ENCODE results near the gene PTPRF. TPM values are rescaled to one million over a fixed set of nuclear protein-coding genes. Genes with fewer than 3 reads are reported as not detected.

The PTPRF gene
- total and polyA plus RNA-seq, 3 donors from 2014 or later: 43.1 to 51.0 (median 45.4) TPM

DNA sequence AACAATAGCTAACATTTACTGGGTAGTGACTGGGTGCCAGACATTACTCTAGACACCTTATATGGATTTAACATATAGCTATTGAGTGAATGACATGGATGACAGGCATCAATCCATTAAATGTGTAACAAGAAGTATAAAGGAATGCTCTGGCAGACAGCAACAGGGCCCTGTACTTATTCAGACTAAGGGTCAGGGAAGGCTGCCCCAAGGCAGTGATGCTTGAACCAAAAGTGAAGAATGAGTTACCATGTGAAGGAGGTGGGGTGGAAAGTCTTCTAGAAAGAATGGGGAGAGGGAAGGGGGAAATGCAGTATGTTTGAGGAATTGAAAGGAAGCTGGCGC, 8.3 kb upstream of the PTPRF start:
- H3K4me3 ChIP-seq: no peak overlapping the region
- H3K4me1 ChIP-seq: peaks cover 4% of the 10 kb centered on the region
- DNase-seq: no peak
- TF ChIP-seq, protein P1, sequence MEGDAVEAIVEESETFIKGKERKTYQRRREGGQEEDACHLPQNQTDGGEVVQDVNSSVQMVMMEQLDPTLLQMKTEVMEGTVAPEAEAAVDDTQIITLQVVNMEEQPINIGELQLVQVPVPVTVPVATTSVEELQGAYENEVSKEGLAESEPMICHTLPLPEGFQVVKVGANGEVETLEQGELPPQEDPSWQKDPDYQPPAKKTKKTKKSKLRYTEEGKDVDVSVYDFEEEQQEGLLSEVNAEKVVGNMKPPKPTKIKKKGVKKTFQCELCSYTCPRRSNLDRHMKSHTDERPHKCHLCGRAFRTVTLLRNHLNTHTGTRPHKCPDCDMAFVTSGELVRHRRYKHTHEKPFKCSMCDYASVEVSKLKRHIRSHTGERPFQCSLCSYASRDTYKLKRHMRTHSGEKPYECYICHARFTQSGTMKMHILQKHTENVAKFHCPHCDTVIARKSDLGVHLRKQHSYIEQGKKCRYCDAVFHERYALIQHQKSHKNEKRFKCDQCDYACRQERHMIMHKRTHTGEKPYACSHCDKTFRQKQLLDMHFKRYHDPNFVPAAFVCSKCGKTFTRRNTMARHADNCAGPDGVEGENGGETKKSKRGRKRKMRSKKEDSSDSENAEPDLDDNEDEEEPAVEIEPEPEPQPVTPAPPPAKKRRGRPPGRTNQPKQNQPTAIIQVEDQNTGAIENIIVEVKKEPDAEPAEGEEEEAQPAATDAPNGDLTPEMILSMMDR (IDR thresholded peaks at IDR 0.05): no peak
- no peak for TF ChIP-seq POLR2A (IDR thresholded peaks at IDR 0.05)
- no peaks in the 10 kb centered on the region for H3K27me3 ChIP-seq
- WGBS, 2 donors: 92 to 93% methylated on average over 1 of the region's 1 CpG
- no peak overlapping the region for H3K27ac ChIP-seq
- intact Hi-C loops (cut with DNase I; ENCODE audit: low total_unique reads): no loop called here
- no peaks in the 10 kb centered on the region for H3K36me3 ChIP-seq (ENCODE audit: low read depth, missing control alignments)
- H3K9me3 ChIP-seq: no peaks in the 10 kb centered on the region

DNA sequence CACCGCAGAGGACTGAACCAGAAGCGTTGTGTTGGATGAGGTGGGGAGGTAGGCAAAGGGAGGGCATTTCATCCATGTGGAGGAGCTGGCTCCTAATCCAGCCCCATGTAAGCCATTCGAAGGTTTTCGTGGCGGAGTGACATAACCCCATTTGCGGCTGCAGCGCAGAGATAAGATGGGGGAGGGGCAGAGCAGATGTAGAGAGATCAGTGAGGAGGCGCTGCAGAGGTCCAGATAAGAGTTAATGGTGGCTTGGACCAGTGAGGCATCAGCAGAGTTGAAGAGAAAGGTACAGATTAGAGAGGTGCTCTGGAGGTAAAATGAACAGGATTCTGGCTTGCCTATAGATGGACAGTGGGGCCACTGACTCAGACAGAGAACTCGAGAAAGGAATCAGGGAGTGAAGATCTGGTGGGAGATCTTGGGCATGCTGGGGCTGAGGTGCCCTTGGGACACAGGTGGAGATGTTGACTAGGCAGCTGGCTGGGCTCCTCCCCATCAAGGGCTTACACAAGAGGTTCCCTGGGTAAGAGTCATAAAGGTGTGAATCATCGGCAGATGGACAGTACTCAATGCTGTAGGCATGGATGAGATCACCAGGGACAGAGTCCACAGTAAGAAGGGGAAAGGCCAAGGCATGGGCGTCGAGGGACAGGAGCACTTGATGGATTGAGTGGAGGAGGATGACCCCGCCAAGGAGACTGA, 7.8 kb upstream of the PTPRF start:
- 73 to 75% methylated on average over 13 of the region's 13 CpGs for WGBS, 2 donors
- intact Hi-C loops (cut with DNase I; ENCODE audit: low total_unique reads): no loop called here
- H3K36me3 ChIP-seq (ENCODE audit: low read depth, missing control alignments): no peaks in the 10 kb centered on the region
- H3K27me3 ChIP-seq: no peaks in the 10 kb centered on the region
- H3K4me1 ChIP-seq: peaks cover 4% of the 10 kb centered on the region
- H3K4me3 ChIP-seq: no peak overlapping the region
- H3K9me3 ChIP-seq: no peaks in the 10 kb centered on the region
- TF ChIP-seq, protein P1 (IDR thresholded peaks at IDR 0.05): no peak
- TF ChIP-seq POLR2A (IDR thresholded peaks at IDR 0.05): no peak
- H3K27ac ChIP-seq: no peak overlapping the region
- DNase-seq: no peak

DNA sequence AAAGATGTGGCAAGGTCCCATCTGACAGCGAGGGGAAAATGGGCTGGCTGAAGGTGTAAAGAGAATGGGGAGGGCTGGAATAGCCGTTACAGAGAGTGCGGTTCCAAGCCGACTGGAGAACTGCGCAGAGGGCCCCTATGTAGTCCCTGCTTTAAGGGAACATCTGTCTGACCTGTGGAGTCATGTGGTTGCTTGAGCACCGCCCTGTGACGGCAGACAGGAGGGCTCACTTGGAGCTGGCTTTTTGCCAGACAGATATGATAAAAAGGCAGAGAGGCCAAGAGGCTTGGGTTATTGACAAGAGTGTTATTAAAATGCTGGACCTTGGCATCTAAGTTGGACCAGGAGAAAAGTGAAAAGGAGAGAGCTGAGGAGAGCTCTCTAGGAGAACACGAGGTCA, 5.9 kb upstream of the PTPRF start:
- intact Hi-C loops (cut with DNase I; ENCODE audit: low total_unique reads): no loop called here
- DNase-seq: no peak

DNA sequence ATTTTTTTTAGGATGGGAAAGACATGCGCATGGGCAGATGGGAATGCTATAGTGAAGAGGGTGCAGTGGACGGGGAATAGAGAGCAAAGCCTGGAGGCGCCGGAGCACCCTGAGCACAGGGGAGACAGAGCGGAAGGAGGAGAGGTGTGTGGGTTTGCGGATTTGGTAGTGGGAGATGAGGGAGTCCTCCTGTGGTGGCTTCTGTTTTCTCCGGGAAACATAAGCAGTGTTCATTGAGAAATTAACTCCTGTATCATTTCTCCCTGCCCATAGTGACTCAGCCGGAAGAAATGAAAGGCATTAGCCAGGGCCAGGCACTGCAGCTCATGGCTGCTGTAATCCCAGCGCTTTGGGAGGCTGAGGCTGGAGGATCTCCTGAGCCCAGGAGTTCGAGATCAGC, 4.7 kb upstream of the PTPRF start:
- Histone ChIP-seq H3K27ac (no peak overlapping the region), H3K27me3 (no peaks in the 10 kb centered on the region), H3K36me3 (ENCODE audit: low read depth, missing control alignments) (no peaks in the 10 kb centered on the region), H3K9me3 (no peaks in the 10 kb centered on the region), H3K4me1 (peaks cover 7% of the 10 kb centered on the region), H3K4me3 (no peak overlapping the region)
- TF ChIP-seq, protein P1 (IDR thresholded peaks at IDR 0.05): no peak
- no peak for TF ChIP-seq POLR2A (IDR thresholded peaks at IDR 0.05)
- no peak for DNase-seq
- intact Hi-C loops (cut with DNase I; ENCODE audit: low total_unique reads): no loop called here
- WGBS, 2 donors: 89 to 95% methylated on average over 10 of the region's 10 CpGs

More for the DNA sequence above, 5.9 kb upstream of the PTPRF start:
- H3K36me3 ChIP-seq (ENCODE audit: low read depth, missing control alignments): no peaks in the 10 kb centered on the region
- 63 to 70% methylated on average over 8 of the region's 8 CpGs for WGBS, 2 donors
- H3K4me1 ChIP-seq: peaks cover 4% of the 10 kb centered on the region
- no peaks in the 10 kb centered on the region for H3K9me3 ChIP-seq
- H3K27ac ChIP-seq: no peak overlapping the region
- TF ChIP-seq POLR2A (IDR thresholded peaks at IDR 0.05): no peak
- TF ChIP-seq, protein P1 (IDR thresholded peaks at IDR 0.05): no peak
- no peaks in the 10 kb centered on the region for H3K27me3 ChIP-seq
- H3K4me3 ChIP-seq: no peak overlapping the region
